WTC11 (cell line): ENCODE results near the gene LAMA1.

ENCODE experiments used
- CBFB ChIP-seq: sonication (generic); formaldehyde crosslinking; IDR thresholded peaks from 2 replicates; pipeline ENCODE4 v1.8.1; 2022; ENCODE audit warnings: mild to moderate bottlenecking, low read depth, missing genetic modification reagents
- CTCF ChIP-seq: fragments of 200-600 bp; IDR thresholded peaks from 2 replicates; pipeline ENCODE4 v1.8.0; 2022; ENCODE audit warnings: antibody characterized with exemption
- ERG ChIP-seq: fragments of 250-450 bp; sonication (Bioruptor Pico); IDR thresholded peaks from 2 replicates; pipeline ENCODE4 v1.8.0; 2021; ENCODE audit warnings: mild to moderate bottlenecking
- MAX ChIP-seq: sonication (generic); formaldehyde crosslinking; IDR thresholded peaks from 2 replicates; pipeline ENCODE4 v1.8.0; 2022; ENCODE audit warnings: mild to moderate bottlenecking, missing genetic modification reagents
- TF ChIP-seq, protein P1 (sequence below): sonication (generic); formaldehyde crosslinking; IDR thresholded peaks from 2 replicates; pipeline ENCODE4 v1.8.1; 2023; ENCODE audit warnings: mild to moderate bottlenecking, missing genetic modification reagents, moderate library complexity

GRCh38 chr18:6923220-6923619, 194.4 kb downstream of the LAMA1 start:
- TF ChIP-seq CTCF (no peak), MAX (CRISPR knock-in tag) (no peak), ERG (CRISPR knock-in tag) (no peak), CBFB (CRISPR knock-in tag) (no peak)
- TF ChIP-seq, protein P1, sequence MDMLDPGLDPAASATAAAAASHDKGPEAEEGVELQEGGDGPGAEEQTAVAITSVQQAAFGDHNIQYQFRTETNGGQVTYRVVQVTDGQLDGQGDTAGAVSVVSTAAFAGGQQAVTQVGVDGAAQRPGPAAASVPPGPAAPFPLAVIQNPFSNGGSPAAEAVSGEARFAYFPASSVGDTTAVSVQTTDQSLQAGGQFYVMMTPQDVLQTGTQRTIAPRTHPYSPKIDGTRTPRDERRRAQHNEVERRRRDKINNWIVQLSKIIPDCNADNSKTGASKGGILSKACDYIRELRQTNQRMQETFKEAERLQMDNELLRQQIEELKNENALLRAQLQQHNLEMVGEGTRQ (CRISPR knock-in tag): no peak
